K562 (cell line): ENCODE measurements around the gene PPP1CA. TPM values are rescaled to one million over a fixed set of nuclear protein-coding genes. Genes with fewer than 3 reads are reported as not detected.

Experiments used
- C11orf30 ChIP-seq: fragments of 450-650 bp; IDR thresholded peaks from 2 replicates; pipeline ENCODE4 v1.6.1; 2016; ENCODE audit warnings: low read depth, mild to moderate bottlenecking
- DMBX1 ChIP-seq: fragments of 250-450 bp; sonication (Bioruptor Pico); IDR thresholded peaks from 2 replicates; pipeline ENCODE4 v1.8.0; 2022; ENCODE audit warnings: inconsistent platforms, mild to moderate bottlenecking, moderate library complexity, borderline replicate concordance
- ELF2 ChIP-seq: fragments of 250-450 bp; sonication (Bioruptor Pico); IDR thresholded peaks from 2 replicates; pipeline ENCODE4 v1.5.0; 2021; ENCODE audit warnings: mild to moderate bottlenecking
- EP400 ChIP-seq: fragments of 450-650 bp; IDR thresholded peaks from 2 replicates; pipeline ENCODE4 v1.6.1; 2017; ENCODE audit warnings: antibody characterized with exemption, mild to moderate bottlenecking, moderate library complexity
- GTF2A2 ChIP-seq: IDR thresholded peaks from 2 replicates; pipeline ENCODE4 v1.6.1; 2016; ENCODE audit warnings: mild to moderate bottlenecking, missing genetic modification characterization, missing compliant biosample characterization
- ILF3 ChIP-seq: fragments of 450-650 bp; IDR thresholded peaks from 2 replicates; pipeline ENCODE4 v1.6.1; 2018; ENCODE audit warnings: antibody characterized with exemption, mild to moderate bottlenecking, moderate library complexity, borderline replicate concordance
- KDM5B ChIP-seq: fragments of 200-600 bp; sonication (generic); IDR thresholded peaks from 2 replicates; pipeline ENCODE4 v1.6.1; 2012; ENCODE audit warnings: low read depth, mild to moderate bottlenecking, moderate library complexity, low read length, control low read depth, inconsistent platforms; ENCODE audit not compliant: insufficient replicate concordance
- KLF1 ChIP-seq: fragments of 450-650 bp; IDR thresholded peaks from 2 replicates; pipeline ENCODE4 v1.6.1; 2016; ENCODE audit warnings: missing genetic modification characterization, missing compliant biosample characterization
- L3MBTL2 ChIP-seq: fragments of 450-650 bp; IDR thresholded peaks from 2 replicates; pipeline ENCODE4 v1.6.1; 2016; ENCODE audit warnings: mild to moderate bottlenecking, moderate library complexity
- MAZ ChIP-seq, 2 experiments: fragments of 450-650 bp in 1 of 2; sonication (generic) in 1 of 2; formaldehyde crosslinking; IDR thresholded peaks in 1 of 2; conservative IDR thresholded peaks in 1 of 2; 2 replicates each; pipeline versions ENCODE4 v1.4.0 to v1.5.0; 2020; ENCODE audit warnings: mild to moderate bottlenecking in 1 of 2, missing genetic modification reagents in 1 of 2
- NFIC ChIP-seq: fragments of 450-650 bp; IDR thresholded peaks from 2 replicates; pipeline ENCODE4 v1.6.1; 2017; ENCODE audit warnings: mild to moderate bottlenecking, inconsistent platforms
- NFXL1 ChIP-seq: fragments of 450-650 bp; formaldehyde crosslinking; IDR thresholded peaks from 2 replicates; pipeline ENCODE4 v1.4.0; 2021; ENCODE audit warnings: mild to moderate bottlenecking
- NRF1 ChIP-seq, 2 experiments: fragments of 450-650 bp; IDR thresholded peaks in 1 of 2; conservative IDR thresholded peaks in 1 of 2; 2 replicates each; pipeline ENCODE4 v1.6.1; 2014; ENCODE audit warnings: mild to moderate bottlenecking in 2 of 2
- PHF20 ChIP-seq: fragments of 450-650 bp; IDR thresholded peaks from 2 replicates; pipeline ENCODE4 v1.6.1; 2018; ENCODE audit not compliant: partially characterized antibody
- POLR2G ChIP-seq: fragments of 200-400 bp; formaldehyde crosslinking; IDR thresholded peaks from 2 replicates; pipeline ENCODE4 v1.6.1; 2017; ENCODE audit warnings: low read depth, mild to moderate bottlenecking, antibody characterized with exemption, low read length, moderate library complexity
- RAD21 ChIP-seq, 2 experiments: fragments of 250-450 bp in 1 of 2; fragments of 450-650 bp in 1 of 2; sonication (Bioruptor Pico) in 1 of 2; formaldehyde crosslinking in 1 of 2; IDR thresholded peaks in 1 of 2; conservative IDR thresholded peaks in 1 of 2; 2 replicates each; pipeline versions ENCODE4 v1.4.0 to v1.8.0; 2020 to 2022; ENCODE audit warnings: mild to moderate bottlenecking in 2 of 2, moderate library complexity in 1 of 2
- SMARCA4 ChIP-seq: fragments of 450-650 bp; IDR thresholded peaks from 2 replicates; pipeline ENCODE4 v1.6.1; 2016
- SMC3 ChIP-seq: conservative IDR thresholded peaks from 2 replicates; pipeline ENCODE4 v1.6.1; 2011; ENCODE audit warnings: low read depth, low read length, improper control_type of control experiment; ENCODE audit not compliant: insufficient read depth
- SOX6 ChIP-seq: fragments of 450-650 bp; IDR thresholded peaks from 2 replicates; pipeline ENCODE4 v1.6.1; 2014; ENCODE audit warnings: mild to moderate bottlenecking
- TARDBP ChIP-seq: fragments of 450-650 bp; IDR thresholded peaks from 2 replicates; pipeline ENCODE4 v1.6.1; 2016
- ZNF655 ChIP-seq: fragments of 250-450 bp; sonication (Bioruptor Pico); IDR thresholded peaks from 2 replicates; pipeline ENCODE4 v1.5.0; 2021
- ZNF699 ChIP-seq: fragments of 250-450 bp; sonication (Bioruptor Pico); IDR thresholded peaks from 2 replicates; pipeline ENCODE4 v1.8.0; 2021; ENCODE audit warnings: mild to moderate bottlenecking, moderate library complexity; ENCODE audit not compliant: insufficient replicate concordance
- polyA plus RNA-seq, 8 experiments: library from polyadenylated mRNA; depleted of rRNA in 4 of 8; stranded (reverse) in 5 of 8; unstranded in 3 of 8; fragments of >200 nt; fragmentation: Nextera tagmentation in 2 of 8; fragmentation: Illumina TruSeq in 1 of 8; extraction: Ambion mirVana in 2 of 8; extraction: Trizol in 1 of 8; gene quantifications; 2 replicates each; pipeline versions ENCODE4 v1.2.1 to v1.2.3, GENCODE V29; 2011 to 2014; ENCODE audit warnings: inconsistent platforms in 1 of 8, missing spikeins in 1 of 8
- total RNA-seq, 7 experiments: library from RNA; depleted of rRNA in 6 of 7; stranded (reverse); fragments of >200 nt in 6 of 7; fragmentation: Illumina TruSeq in 2 of 7; extraction: Trizol in 2 of 7; gene quantifications; 2 replicates each; pipeline versions ENCODE4 v1.2.1 to v1.2.3, GENCODE V29; 2011 to 2021; ENCODE audit warnings: low replicate concordance in 1 of 7
- TF ChIP-seq, protein P1 (sequence below), 2 experiments: IDR thresholded peaks; 2 replicates each; pipeline ENCODE4 v1.6.1; 2011; ENCODE audit warnings: borderline replicate concordance in 1 of 2, control low read depth in 1 of 2, low read depth in 1 of 2, low read length in 1 of 2, mild to moderate bottlenecking in 1 of 2, mixed read lengths in 1 of 2, moderate library complexity in 1 of 2; ENCODE audit not compliant: insufficient read depth in 1 of 2, insufficient read length in 1 of 2, poor library complexity in 1 of 2, severe bottlenecking in 1 of 2; ENCODE audit errors: extremely low read depth in 1 of 2
- TF ChIP-seq, protein P2 (sequence below): sonication (generic); formaldehyde crosslinking; IDR thresholded peaks from 2 replicates; pipeline ENCODE4 v1.8.0; 2022; ENCODE audit warnings: missing genetic modification reagents, mild to moderate bottlenecking, borderline replicate concordance

The PPP1CA gene
- total and polyA plus RNA-seq, 9 of the 15 experiments (the other 6 are each of a cell fraction or from before 2014, with no cell fraction given) = 18.2 to 242 (median 188) TPM

GRCh38 chr11:67401495-67402191 is at the start of gene PPP1CA (continued):
- no peak for TF ChIP-seq GTF2A2
- TF ChIP-seq ELF2 (CRISPR knock-in tag) = peak; percentile 82
- peak; percentile 82 for TF ChIP-seq KLF1
- peak; percentile 58; the same call in 1 of the 2 replicates for TF ChIP-seq NFIC
- peak; percentile 90 for TF ChIP-seq POLR2G
- TF ChIP-seq DMBX1 (CRISPR knock-in tag) = 0 out of 2 replicates have a peak, but pooled peaks have one; percentile 32
- TF ChIP-seq EP400 = peak; percentile 32; the same call in 1 of the 2 replicates
- TF ChIP-seq NRF1 (conservative IDR thresholded peaks at IDR 0.05 in 1 of 2, IDR thresholded peaks at IDR 0.05 in 1 of 2) = peak; percentile 11 to 24; a peak in 2 of 4 replicates
- TF ChIP-seq ZNF655 (CRISPR knock-in tag) = no peak
- peak; percentile 25 for TF ChIP-seq PHF20
- TF ChIP-seq L3MBTL2 = peak; percentile 72
- TF ChIP-seq SMARCA4 = no peak
- TF ChIP-seq, protein P1, sequence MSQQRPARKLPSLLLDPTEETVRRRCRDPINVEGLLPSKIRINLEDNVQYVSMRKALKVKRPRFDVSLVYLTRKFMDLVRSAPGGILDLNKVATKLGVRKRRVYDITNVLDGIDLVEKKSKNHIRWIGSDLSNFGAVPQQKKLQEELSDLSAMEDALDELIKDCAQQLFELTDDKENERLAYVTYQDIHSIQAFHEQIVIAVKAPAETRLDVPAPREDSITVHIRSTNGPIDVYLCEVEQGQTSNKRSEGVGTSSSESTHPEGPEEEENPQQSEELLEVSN (IDR thresholded peaks at IDR 0.05; ENCODE audit: borderline replicate concordance in 1 of 2, extremely low read depth in 1 of 2, insufficient read depth in 1 of 2, insufficient read length in 1 of 2, low read depth in 1 of 2, low read length in 1 of 2, poor library complexity in 1 of 2, severe bottlenecking in 1 of 2) = peak; percentile 80 to 92
- no peak for TF ChIP-seq NFXL1
- TF ChIP-seq, protein P2, sequence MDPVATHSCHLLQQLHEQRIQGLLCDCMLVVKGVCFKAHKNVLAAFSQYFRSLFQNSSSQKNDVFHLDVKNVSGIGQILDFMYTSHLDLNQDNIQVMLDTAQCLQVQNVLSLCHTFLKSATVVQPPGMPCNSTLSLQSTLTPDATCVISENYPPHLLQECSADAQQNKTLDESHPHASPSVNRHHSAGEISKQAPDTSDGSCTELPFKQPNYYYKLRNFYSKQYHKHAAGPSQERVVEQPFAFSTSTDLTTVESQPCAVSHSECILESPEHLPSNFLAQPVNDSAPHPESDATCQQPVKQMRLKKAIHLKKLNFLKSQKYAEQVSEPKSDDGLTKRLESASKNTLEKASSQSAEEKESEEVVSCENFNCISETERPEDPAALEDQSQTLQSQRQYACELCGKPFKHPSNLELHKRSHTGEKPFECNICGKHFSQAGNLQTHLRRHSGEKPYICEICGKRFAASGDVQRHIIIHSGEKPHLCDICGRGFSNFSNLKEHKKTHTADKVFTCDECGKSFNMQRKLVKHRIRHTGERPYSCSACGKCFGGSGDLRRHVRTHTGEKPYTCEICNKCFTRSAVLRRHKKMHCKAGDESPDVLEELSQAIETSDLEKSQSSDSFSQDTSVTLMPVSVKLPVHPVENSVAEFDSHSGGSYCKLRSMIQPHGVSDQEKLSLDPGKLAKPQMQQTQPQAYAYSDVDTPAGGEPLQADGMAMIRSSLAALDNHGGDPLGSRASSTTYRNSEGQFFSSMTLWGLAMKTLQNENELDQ (CRISPR knock-in tag) = no peak
- 0 out of 2 replicates have a peak, but pooled peaks have one; percentile 31 for TF ChIP-seq SMC3
- TF ChIP-seq KDM5B = peak; percentile 61
- peak; percentile 78 to 96 for TF ChIP-seq MAZ (CRISPR knock-in tag; conservative IDR thresholded peaks at IDR 0.05 in 1 of 2, IDR thresholded peaks at IDR 0.05 in 1 of 2)
- 0 out of 2 replicates have a peak, but pooled peaks have one; percentile 79 for TF ChIP-seq ILF3
- TF ChIP-seq C11orf30 = no peak
- TF ChIP-seq SOX6 = 0 out of 2 replicates have a peak, but pooled peaks have one; percentile 14
- TF ChIP-seq RAD21 (CRISPR knock-in tag; conservative IDR thresholded peaks at IDR 0.05 in 1 of 2, IDR thresholded peaks at IDR 0.05 in 1 of 2) = peak; percentile 66 to 78
- no peak for TF ChIP-seq ZNF699
- peak; percentile 28; the same call in 1 of the 2 replicates for TF ChIP-seq TARDBP
